Head of caudate nucleus (tissue), 42 donors: ENCODE results near the gene TCF12.
A peak's percentile ranks its signal among the peaks of the same experiment; 100 is the strongest.

Source experiments
- DNase-seq, 42 donors: peaks; one replicate each; pipeline versions ENCODE4 v3.0.0 to v3.0.0-alpha.2; 2020 to 2021; ENCODE audit warnings: mixed read lengths in 7 of 42
- intact Hi-C: fragments of 100-400 bp; cut with DNase I; formaldehyde crosslinking; loops from one replicate; pipeline ENCODE4 v1.15.0; 2022

Gene TCF12

GRCh38 chr15:56967336-56967735, 48.9 kb downstream of the TCF12 start:
- intact Hi-C loops: no loop called here

DNA sequence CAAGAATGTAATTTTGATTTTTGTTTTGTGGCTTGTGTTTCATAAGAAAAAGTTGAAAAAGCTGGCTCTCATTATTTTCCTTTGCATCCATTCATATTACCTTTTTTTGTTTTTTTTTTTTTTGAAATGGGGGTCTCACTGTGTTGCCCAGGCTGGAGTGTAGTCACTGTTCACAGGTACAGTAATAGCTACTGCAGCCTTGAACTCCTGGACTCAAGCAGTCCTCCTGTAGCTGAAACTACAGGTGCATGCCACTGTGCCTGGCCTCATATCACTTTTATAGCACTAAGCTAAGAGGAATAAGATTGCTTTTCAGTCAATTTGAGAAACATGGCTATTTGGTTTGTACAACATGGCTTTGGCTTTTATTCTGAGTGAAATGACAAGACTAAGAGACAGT, 49.8 kb downstream of the TCF12 start:
- no peak for DNase-seq
- intact Hi-C loops: no loop called here

More at GRCh38 chr15:56967336-56967735, 48.9 kb downstream of the TCF12 start:
- no peak for DNase-seq

DNA sequence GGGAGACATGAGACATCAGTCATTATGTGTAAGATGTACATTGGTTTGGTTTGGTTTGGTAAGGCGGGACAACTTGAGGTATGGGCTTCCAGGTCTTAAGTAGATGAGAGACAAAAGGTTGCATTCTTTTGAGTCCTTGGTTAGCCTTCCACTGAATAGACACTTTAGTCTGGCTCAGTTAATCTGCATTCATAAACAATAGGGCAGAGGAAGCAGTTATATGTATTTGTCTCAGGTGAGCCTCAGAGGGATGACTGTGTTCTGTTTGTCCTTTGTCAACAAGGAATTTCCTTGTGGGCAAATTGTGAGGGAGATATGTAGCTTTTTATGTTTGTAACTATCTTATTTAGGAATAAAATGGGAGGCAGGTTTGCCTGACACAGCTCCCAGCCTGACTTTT, 50.4 kb downstream of the TCF12 start:
- intact Hi-C loops: no loop called here
- no peak for DNase-seq

DNA sequence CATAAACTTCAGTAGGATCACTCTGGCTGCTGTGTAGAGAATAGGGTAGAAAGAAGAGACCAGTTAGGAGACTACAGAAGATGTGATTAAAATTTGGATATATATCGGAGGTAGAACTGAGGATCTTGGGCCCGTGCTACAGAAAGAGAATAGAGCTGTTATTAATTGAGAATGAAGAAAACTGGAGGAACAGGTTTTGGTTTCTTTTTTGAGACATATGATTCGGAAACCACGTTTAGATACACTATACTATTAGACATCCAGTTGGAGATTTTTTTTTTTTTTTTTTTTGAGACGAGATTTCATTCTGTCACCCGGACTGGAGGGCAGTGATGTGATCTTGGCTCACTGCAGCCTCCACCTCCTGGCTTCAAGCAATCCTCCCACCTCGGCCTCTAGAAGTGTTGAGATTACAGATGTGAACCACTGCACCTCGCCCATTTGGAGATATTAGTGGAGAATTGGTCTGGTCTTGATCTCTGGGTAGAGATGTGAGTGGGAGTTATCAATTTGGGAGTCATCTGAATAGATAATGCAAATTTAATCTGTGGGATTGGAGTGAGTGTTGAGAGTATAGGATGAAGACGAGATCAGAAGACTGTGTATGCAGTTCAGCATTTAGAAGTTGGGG, 50.9 kb downstream of the TCF12 start:
- intact Hi-C loops: no loop called here
- no peak for DNase-seq

- DNase-seq: no peak
- intact Hi-C loops: no loop called here
Observed at GRCh38 chr15:56971571-56971970, 53.1 kb downstream of the TCF12 start.

- intact Hi-C loops: no loop called here
- no peak for DNase-seq
Observed at GRCh38 chr15:56972016-56972415, 53.6 kb downstream of the TCF12 start.

DNA sequence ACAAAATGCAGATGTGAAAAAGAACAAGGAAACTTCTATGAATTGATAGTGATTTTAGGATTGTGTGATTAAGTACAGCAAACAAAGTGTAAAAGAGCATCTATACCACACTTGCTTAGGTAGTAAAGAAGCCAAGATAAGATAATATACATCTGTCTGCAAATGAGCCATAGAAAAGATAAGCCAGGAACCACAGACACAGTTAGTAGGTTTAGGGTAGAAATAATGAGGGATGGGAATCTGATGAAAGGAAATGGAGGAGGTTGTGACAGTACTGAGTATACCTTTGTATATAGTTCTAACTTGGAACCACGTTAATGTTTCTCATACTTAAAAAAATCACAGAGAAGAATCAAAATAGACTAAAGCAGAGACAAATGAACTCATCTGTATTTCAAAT, 54.0 kb downstream of the TCF12 start:
- intact Hi-C loops: no loop called here
- DNase-seq: no peak

DNA sequence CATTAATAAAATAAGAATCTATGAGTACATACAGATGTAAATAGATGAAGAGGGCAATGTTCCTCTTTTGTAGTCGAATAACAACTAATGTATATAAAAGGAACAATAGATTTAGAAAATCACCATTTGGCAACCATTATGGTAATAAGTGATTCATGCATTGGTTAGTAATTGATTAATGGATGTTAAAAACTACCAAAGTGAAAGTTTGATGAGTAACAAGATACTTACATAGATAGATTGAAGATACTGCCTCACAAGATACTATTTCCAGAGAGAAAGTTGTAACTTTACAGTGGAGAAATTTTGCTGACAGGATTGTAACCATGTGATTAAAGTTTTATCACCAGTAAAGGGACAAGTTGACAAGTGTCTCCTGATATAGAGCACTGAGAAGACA, 55.0 kb downstream of the TCF12 start:
- intact Hi-C loops: no loop called here
- no peak for DNase-seq

GRCh38 chr15:56977232-56977631, 58.8 kb downstream of the TCF12 start:
- DNase-seq: no peak

DNA sequence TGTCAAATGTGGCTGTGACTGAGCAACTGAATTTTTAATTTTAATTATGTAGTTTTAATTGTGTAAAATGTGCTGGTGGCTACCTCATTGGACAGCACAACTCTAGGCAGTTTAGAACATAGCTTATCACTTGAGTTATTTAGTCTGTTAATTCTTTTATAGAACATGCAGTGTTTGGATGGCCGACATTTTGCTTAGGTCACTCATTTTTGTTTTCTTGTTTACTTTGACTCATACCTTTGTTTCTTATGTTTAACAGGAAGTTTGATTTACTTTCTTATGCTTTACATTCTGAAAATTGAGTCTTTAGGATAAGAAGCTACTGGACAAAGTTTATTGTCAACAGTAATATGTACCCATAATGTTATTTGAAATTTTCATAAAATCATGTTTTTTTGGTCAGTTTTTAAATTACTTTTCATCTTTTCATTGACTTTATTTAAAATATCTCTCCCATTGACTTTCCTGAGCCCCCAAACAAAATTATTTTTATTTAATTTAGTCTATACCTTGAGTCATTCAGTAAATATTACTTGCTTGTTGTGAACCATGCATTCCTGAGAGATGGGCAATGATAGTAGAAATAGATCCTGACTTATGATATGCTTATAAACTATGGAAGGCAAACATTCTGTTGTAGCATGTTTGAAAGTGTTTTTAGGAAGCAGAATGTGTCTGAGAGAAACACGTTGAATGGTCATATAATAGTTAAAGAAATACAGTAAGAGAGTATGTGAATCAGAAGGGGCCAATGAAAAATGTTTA, 60.6 kb downstream of the TCF12 start:
- intact Hi-C loops: no loop called here

More at GRCh38 chr15:56977232-56977631, 58.8 kb downstream of the TCF12 start:
- intact Hi-C loops: no loop called here

GRCh38 chr15:56980473-56980872, 62.0 kb downstream of the TCF12 start:
- intact Hi-C loops: no loop called here
- peak in 2 of 42 donors; percentile 15 to 31 for DNase-seq

More for the DNA sequence above, 60.6 kb downstream of the TCF12 start:
- no peak for DNase-seq

DNA sequence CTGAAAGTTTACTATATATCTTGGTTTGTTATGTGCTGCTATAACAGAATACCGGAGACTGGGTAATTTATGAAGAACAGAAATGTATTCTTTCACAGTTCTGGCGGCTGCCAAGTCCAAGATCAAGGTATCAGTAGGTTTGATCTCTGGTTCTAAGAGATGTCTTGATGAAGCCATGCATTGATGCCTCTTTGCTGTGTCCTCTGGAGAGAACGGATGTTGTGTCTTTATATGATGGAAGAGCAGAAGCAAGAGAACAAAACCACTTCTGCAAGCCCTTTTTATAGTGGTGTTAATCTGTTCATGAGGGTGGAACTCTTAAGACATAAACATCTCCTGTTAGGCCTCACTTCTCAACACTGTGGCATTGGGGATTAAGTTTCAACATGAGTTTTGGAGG, 62.7 kb downstream of the TCF12 start:
- intact Hi-C loops: no loop called here

DNA sequence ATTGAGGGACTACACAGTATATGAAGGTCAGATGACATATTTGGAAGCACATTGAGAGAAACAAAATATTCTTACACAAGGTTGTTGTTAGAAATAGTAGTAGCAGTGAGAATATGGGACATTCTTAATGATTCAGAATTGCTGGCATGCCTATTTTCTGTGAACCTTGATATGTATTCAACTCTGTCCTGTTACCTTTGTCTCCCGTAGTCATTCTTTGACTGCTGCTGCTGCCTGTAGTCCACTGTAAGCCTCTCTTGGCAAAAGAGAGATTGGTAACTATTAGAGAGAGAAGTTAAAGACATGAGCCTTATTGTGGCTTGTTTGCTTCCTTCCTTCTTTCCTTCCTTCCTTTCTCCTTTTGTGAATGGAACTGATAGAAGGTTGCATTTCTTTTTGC, 64.5 kb downstream of the TCF12 start:
- intact Hi-C loops: no loop called here

More for the DNA sequence above, 62.7 kb downstream of the TCF12 start:
- DNase-seq: no peak

DNA sequence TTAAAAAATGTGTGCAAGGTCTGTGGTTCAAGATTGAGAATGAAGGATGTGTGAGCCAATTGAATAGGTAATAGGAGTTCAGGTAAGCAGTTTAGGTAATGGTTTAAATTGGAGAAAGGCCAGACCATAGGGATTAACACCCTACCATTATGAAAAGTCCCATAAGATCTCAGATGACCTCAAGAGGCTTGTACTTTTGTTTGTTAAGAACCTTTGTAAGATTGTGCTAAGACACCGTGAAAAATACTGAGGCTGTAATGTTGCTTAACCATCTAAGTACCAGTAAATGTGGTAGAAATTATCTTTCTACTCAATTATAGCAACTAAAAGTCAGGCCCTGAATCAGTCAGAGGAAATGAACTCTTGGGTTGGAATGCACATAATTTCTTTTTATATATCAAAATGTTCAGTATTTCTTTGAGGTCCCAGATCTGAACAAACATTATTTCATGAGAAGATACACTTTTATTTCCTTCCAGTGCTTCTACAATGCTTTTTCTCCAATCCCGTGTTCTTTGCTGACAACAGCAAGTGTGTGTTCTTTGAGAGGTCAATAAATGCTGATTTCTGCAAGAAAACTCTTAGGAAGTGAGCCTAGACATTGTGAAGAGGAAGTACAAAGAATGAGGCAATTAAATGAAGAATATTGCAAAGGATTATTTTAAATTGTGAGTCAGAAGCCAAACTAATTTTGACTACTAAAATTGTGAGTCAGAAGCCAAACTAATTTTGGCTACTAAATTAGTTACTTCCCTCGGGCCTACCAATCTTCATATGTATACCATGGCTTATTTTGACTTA, 66.4 kb downstream of the TCF12 start:
- intact Hi-C loops: no loop called here
- DNase-seq: no peak

More for the DNA sequence above, 64.5 kb downstream of the TCF12 start:
- no peak for DNase-seq

DNA sequence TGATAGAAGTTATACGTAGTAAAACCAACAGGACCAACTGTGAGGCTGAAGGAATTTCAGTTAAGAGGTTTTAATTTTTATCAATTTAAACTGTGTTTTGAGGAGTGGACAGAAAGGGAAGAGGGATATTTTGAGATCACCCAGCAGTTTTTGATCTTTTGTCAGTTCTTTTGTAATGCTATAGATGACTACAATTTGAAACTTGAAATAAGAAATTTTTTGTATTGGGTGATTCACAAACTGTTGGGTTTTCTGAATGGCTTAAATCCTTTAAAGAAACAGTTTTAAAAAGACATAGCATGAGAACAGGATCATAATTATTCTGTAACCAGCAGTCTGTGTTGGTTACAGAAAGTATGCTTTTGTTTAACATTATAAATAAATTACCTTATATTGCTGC, 67.4 kb downstream of the TCF12 start:
- no peak for DNase-seq
- intact Hi-C loops: no loop called here

GRCh38 chr15:56987286-56987685, 68.8 kb downstream of the TCF12 start:
- no peak for DNase-seq
- intact Hi-C loops: no loop called here

- no peak for DNase-seq
- intact Hi-C loops: no loop called here
Observed at GRCh38 chr15:56988219-56988618, 69.8 kb downstream of the TCF12 start.

DNA sequence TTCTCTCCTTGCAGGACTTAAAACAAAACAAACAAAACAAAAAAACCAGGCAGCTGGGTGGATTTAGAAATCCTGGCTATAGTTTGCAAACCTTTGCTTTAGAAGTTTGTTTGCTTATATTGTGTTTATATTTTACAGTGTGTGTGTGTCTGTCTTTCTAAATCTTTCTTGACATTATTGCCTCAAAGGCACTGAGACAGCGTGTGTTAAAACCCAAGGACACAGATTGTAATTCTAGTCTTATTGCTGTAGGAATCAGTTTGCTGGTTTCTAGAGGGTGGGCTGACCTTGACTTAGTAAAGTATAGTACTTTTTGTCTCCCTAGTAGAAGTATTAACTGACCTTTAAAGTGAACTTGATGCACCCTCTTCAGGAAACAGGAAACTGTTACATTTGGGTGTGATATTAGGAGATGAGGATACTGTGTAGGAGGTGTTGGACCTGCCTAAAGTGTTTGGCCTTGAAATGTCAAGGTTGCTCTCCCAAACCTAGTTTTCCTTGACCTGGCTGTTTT, 71.0 kb downstream of the TCF12 start:
- intact Hi-C loops: no loop called here
- DNase-seq: no peak

GRCh38 chr15:56991017-56991416, 72.6 kb downstream of the TCF12 start:
- intact Hi-C loops: no loop called here

GRCh38 chr15:56992725-56993124, 74.3 kb downstream of the TCF12 start:
- intact Hi-C loops: no loop called here
- no peak for DNase-seq

More at GRCh38 chr15:56991017-56991416, 72.6 kb downstream of the TCF12 start:
- DNase-seq: no peak
